GM06990 (cell line): ENCODE results near the gene SPDYE3.

ENCODE experiments used
- DNase-seq: peaks from one replicate; pipeline ENCODE4 v3.0.0-alpha.2; 2011; ENCODE audit not compliant: insufficient read length; ENCODE audit errors: extremely low read depth
- H3K27me3 ChIP-seq: replicated peaks from 2 replicates; pipeline ENCODE4 v1.6.0; 2011; ENCODE audit warnings: low read length; ENCODE audit not compliant: control insufficient read depth, insufficient read depth
- H3K36me3 ChIP-seq: 2 replicates; pipeline ENCODE4 v1.5.1; 2011; ENCODE audit warnings: low read length; ENCODE audit not compliant: control insufficient read depth, insufficient read depth
- H3K4me3 ChIP-seq: replicated peaks from 2 replicates; pipeline ENCODE4 v1.5.1; 2011; ENCODE audit warnings: low read depth, mild to moderate bottlenecking, control low read depth, low read length
- TF ChIP-seq, protein P1 (sequence below): IDR thresholded peaks from 2 replicates; pipeline ENCODE4 v1.5.1; 2011; ENCODE audit warnings: low read length, control low read depth, mild to moderate bottlenecking, inconsistent platforms; ENCODE audit not compliant: insufficient read depth, poor library complexity, severe bottlenecking

Gene SPDYE3

DNA sequence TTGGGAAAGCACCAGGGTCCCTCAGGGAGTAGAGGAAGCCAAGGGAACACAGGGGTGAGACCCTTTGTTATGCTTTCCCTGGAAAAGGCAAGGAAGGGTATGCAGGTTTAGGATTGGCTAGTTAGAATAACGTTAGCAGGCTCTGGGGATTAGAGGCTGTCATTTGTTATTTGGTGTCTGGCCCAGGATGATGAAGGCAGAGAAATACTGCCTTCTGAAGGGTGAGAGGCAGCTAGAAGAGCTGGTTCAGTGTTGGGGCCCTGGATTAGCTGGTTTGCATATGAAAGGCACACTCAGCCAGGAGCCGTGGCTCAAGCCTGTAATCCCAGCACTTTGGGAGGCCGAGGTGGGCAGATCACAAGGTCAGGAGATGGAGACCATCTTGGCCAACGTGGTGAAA lies 62.8 kb downstream of the SPDYE3 start:
- H3K36me3 ChIP-seq = no peaks in the 10 kb centered on the region
- DNase-seq = no peak
- H3K4me3 ChIP-seq = no peak overlapping the region
- H3K27me3 ChIP-seq = no peaks in the 10 kb centered on the region
- TF ChIP-seq, protein P1, sequence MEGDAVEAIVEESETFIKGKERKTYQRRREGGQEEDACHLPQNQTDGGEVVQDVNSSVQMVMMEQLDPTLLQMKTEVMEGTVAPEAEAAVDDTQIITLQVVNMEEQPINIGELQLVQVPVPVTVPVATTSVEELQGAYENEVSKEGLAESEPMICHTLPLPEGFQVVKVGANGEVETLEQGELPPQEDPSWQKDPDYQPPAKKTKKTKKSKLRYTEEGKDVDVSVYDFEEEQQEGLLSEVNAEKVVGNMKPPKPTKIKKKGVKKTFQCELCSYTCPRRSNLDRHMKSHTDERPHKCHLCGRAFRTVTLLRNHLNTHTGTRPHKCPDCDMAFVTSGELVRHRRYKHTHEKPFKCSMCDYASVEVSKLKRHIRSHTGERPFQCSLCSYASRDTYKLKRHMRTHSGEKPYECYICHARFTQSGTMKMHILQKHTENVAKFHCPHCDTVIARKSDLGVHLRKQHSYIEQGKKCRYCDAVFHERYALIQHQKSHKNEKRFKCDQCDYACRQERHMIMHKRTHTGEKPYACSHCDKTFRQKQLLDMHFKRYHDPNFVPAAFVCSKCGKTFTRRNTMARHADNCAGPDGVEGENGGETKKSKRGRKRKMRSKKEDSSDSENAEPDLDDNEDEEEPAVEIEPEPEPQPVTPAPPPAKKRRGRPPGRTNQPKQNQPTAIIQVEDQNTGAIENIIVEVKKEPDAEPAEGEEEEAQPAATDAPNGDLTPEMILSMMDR = no peak

GRCh38 chr7:100370746-100371145 lies 63.2 kb downstream of the SPDYE3 start:
- H3K4me3 ChIP-seq = no peak overlapping the region
- TF ChIP-seq, protein P1 = no peak
- H3K36me3 ChIP-seq = no peaks in the 10 kb centered on the region
- no peak for DNase-seq
- H3K27me3 ChIP-seq = no peaks in the 10 kb centered on the region

DNA sequence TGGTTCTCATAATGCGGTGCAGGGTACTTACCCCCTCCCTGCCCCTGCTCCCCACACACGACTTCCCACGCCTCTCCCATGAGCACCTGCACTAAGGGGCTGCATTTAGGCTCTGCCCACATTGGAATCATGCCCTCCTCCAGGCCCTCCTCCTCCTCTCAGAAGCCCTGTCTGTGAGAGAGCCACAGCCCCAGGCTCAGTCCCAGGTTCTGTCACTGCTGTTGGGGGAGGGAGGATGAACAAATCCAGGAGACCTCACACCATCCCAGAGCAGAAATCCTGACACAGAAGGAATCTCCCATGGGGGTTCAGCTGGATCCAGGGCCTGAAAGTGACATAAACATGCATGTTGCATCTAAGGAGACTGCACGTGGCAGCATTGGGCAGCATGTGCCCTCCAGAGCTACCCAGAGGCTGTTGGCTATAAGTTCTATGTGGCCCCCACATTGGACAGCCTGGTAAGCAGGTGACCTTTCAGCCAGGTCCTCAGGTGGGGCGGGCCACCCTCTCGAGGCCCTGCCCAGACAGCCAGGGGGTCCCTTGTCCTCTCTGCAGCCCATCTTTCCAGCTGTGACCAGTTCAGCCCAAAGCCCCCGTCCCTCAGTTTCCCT lies 64.2 kb downstream of the SPDYE3 start:
- H3K4me3 ChIP-seq = no peak overlapping the region
- no peaks in the 10 kb centered on the region for H3K27me3 ChIP-seq
- no peak for DNase-seq
- no peaks in the 10 kb centered on the region for H3K36me3 ChIP-seq
- TF ChIP-seq, protein P1 = no peak
